GM19351 (cell line): ENCODE data around the gene FTO.

Experiments
- ATAC-seq: cut with Tn5 transposase; IDR thresholded peaks from one replicate; pipeline ENCODE4 v1.9.1; 2021; ENCODE audit warnings: mild to moderate bottlenecking, moderate library complexity; ENCODE audit not compliant: unreplicated experiment

Gene FTO

GRCh38 chr16:53922807-53923571, 219.0 kb downstream of the FTO start:
- ATAC-seq: no peak

GRCh38 chr16:53924331-53925106, 220.6 kb downstream of the FTO start:
- ATAC-seq: no peak

DNA sequence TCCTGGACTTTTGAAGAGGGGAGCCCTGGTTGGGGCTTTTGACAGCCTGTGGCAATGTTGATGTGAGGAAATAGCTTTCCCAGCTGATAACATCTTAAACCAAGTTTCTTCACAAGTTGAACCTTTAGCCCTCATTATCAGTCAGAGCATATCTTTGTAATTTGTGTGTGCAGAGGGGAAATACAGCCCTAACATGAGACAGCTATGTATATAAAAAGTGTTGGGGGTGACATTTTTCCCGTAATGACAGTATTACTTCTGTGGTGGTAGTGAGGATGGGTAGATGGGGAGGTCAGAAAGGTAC, 221.1 kb downstream of the FTO start:
- ATAC-seq: no peak

DNA sequence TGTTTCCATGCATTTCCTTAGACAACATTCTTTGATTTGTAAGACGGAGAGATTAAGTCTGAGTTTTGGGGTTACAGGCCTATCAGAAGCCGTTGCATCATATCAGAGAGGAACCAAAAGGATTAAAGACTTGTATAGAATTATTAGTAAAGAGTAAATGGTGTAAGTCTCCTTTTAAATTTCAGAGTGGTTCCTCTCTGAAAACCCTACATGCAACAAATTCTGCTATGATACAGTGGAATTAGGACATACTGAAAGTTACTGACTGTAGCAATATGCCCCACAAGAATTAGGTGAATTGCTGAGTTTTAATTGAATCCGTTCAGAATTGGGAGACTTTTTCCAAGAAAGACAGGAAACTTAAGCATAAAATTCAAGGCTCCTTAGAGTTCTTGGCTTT, 221.6 kb downstream of the FTO start:
- no peak for ATAC-seq

DNA sequence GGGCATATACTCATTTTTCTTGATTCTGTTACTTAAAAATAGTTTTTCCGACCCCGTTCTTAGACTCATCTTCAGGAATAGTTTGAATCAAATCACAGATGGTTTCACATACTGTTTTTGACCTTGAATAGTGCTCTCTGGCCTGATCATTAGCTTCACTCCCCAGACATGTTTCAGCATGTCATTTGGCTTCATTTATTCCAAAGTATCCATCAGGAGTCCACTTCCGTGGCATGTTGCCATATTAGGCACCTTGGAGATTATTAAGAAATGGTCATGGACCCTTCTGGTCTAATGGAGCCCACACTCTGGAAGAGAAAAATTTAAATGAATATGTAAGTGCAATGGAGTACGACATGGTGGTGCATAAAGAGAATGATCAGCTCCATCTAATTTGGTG, 222.3 kb downstream of the FTO start:
- no peak for ATAC-seq

DNA sequence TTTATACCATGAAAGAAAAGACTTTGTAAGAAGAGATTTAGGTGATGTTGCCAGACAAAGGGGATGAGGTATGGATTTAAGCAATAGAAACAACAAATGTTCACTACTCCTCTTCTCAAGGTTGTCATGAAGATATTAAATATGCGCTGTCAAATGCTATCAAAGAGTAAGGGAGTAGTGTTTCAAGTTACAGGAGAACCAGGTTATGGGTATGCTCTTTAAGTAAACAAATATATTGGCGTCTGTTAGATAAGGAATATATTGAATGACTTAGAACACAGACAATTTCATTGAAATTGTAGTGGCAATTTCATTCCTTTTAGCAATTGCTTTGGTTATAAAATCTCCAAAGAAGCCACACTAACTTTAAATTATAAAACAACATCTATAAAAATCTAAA, 229.0 kb downstream of the FTO start:
- ATAC-seq: no peak

DNA sequence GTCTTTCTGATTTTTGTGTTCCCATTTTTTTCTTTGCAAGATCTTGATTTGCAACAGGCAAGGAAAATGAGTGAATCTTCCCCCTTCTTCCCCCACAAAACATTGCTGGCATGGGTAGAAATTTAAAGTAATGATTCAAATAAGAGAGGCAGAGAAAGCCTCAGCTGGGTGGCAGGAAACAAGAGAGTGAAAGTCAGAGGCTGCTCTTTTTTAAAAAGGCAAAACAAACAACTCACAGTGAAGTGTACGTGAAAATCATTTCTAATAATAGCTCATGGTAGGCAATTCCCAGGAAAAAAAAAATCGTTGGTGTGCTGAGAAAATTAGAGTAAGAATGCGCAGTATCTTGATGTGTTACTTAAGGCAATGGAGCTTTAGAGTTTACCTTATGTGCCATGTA, 229.5 kb downstream of the FTO start:
- no peak for ATAC-seq

GRCh38 chr16:53936052-53936451, 232.1 kb downstream of the FTO start:
- no peak for ATAC-seq

DNA sequence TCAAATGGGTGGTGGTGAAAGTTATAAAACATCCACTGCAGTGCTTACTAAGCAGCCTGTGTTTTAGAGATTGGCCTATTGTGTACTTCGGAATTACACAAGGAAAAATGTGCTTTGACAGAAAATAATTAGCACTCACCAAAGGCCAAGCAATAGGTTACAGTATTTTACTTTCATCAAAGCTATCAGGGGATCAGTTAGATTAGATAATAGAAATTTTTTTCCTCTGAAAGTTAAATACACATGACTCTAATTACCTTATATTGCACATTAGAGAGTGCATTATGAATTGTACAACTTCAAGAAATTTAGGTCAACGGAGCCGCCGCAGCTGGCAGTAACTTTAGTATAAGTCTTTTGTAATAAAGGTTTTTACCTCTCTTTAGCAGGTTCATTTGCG, 232.6 kb downstream of the FTO start:
- ATAC-seq: no peak

- ATAC-seq: no peak
Observed at GRCh38 chr16:53937161-53937880, 233.4 kb downstream of the FTO start.

DNA sequence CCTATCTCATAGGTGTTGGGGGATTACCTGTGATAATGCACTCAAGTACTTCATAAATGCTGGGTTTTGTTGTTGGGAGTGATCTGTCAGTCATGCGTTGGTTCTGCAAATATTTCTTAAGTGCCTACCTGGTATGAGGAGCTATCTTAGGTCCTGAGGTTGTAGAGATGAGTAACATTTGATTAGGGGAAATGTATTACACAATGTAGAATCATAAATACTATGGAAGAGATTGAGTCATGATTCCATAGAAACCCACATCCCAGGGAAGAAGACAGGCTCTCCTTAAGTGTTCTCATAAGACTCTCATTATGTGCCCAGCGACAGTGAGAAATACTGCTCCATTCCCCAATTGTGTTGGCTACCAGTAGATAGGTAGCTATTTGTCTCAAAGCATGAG, 240.1 kb downstream of the FTO start:
- no peak for ATAC-seq

DNA sequence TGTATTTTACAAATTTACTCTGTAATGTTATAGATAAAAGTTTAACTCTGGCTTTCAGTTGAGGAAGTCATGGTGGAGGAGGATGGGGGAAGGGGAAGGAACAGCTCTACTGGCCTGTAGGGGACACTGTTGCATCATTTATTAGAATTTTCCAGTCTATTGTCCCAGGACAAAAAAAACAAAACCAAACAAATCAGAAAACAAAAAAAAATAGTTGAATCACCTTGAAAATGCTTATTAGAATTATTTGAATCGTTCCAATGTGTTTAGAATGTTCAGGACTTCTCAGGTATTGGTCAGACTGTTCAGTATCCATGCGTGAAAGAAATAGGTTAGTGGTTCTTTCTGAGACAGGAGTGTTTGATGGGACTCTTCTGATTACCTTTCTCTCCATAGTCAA, 242.0 kb downstream of the FTO start:
- peak; percentile 47 for ATAC-seq

GRCh38 chr16:53946746-53947386, 242.9 kb downstream of the FTO start:
- ATAC-seq: no peak

GRCh38 chr16:53947642-53948041, 243.7 kb downstream of the FTO start:
- ATAC-seq: no peak

DNA sequence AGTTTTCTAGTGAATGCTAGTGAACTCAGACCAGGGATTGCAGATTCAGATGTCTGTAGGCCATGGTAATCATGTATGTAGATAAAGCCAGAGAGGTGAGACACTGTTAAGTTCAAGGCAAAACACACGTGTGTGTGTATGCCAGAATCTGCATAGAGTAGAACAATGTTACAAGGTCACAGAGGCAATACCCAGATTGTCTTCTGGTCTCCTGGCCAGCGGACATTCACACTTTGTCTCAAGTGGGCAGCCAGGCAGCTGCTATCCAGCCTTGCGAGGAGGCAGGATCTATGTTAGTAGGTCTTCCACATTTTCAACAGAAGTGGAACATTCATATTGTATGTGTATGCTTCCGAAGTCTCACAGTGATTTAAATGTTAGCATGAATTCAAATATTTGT, 244.4 kb downstream of the FTO start:
- no peak for ATAC-seq

GRCh38 chr16:53948734-53949430, 244.9 kb downstream of the FTO start:
- no peak for ATAC-seq

DNA sequence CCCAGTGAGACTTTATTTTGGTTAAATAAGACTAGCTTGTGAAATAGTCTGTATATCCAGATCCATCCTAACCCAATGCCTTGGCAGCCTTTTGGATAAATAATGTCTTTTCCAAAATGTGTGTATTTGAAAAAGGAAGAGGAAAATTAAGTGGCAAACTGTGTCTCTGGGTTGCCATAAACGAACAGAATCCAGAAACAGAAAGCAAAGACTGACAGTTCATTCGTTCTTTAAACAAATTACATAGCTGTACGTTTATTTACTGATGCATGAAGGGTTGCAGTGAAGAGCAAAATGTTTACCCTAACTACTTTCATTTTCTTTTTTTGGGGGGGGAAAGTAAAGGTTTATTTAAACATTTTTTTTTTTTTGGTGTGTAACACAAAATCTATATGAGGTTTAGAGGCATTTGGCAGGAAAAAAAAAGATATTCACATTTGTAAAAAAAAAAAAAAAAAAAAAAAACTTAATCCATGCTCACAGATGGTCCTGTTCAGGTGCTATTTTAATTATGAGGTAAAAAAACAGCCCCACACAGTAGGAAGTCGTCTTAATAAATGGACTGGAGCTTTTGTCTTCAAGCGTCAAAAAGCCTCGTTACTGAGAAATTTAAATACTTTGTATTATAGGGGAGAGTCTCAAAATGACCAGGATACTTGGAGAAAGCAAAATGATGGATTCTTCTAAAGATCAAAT, 245.9 kb downstream of the FTO start:
- peak; percentile 60 for ATAC-seq

- no peak for ATAC-seq
Observed at GRCh38 chr16:53950677-53951076, 246.7 kb downstream of the FTO start.

DNA sequence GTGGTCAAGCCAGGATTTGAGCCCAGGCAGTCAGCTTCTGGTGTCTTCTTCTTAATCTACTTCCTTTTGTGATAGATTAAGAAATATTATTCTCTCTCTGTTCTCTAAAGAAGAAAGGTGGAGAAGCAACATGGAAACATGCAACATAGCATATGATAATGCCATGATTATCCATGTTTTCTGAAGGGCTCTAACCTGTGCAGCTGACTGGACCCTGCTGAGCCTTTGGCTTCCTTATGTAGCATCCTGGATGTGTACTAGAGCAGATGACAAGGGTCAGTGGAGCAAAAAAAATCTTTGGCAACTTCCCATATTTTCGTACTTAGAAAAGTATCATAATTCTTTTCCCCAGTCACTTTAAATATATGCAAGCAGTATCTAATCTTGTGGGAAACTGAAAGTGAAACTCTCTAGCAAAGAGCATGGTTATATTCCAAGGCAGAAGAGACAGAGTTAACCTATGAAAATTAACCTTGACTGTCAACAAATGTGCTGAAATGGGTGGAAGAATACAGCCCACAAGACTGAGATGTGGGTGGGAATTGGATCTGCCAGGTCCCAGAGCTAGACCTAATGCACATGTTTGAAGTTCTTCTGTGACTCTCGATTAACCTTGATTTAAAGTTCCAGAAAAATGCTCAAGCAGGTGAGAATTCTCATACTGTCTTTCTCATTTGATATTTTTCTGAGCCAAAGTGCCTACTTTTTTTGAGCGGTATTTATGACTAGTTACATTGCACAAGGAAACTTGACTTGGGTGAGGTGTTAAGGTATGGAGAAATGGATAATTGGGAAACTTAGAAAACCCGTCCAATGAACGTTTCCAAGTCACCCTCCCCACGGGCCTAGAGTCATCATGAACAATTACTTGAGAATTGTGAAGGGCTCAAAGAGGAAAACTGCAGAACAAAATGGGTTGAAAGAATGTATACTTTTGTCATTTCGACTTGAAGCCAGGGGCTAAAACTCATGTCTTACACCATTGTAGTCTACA, 248.6 kb downstream of the FTO start:
- ATAC-seq: peak; percentile 56
